Sigmoid colon (tissue), 7 donors: ENCODE data around the gene CARS1. TPM values are rescaled to one million over a fixed set of nuclear protein-coding genes. Genes with fewer than 3 reads are reported as not detected.

Experiments used
- DNase-seq: peaks from one replicate; pipeline ENCODE4 v3.0.0-alpha.2; 2019
- H3K27ac ChIP-seq, 4 donors: fragments of 200-600 bp; sonication (generic); one replicate each; pipeline ENCODE4 v1.5.1; 2016 to 2019; ENCODE audit warnings: mild to moderate bottlenecking in 1 of 4
- H3K27me3 ChIP-seq, 3 donors: fragments of 200-600 bp; sonication (generic); one replicate each; pipeline ENCODE4 v1.5.1; 2019; ENCODE audit warnings: mild to moderate bottlenecking in 1 of 3
- H3K36me3 ChIP-seq, 4 donors: fragments of 200-600 bp; sonication (generic); one replicate each; pipeline ENCODE4 v1.5.1; 2016 to 2019
- H3K4me1 ChIP-seq, 4 donors: fragments of 200-600 bp; sonication (generic); one replicate each; pipeline ENCODE4 v1.5.1; 2017 to 2019
- H3K4me3 ChIP-seq, 4 donors: fragments of 200-600 bp; sonication (generic); one replicate each; pipeline ENCODE4 v1.5.1; 2017 to 2019; ENCODE audit warnings: mild to moderate bottlenecking in 2 of 4, moderate library complexity in 1 of 4
- H3K9me3 ChIP-seq, 4 donors: fragments of 200-600 bp in 3 of 4; sonication (generic) in 3 of 4; one replicate each; pipeline versions ENCODE4 v1.5.1 to v1.6.1; 2013 to 2019
- EP300 ChIP-seq, 4 donors: sonication (generic); formaldehyde crosslinking; IDR thresholded peaks; one replicate each; pipeline ENCODE4 v1.6.1; 2017; ENCODE audit warnings: antibody characterized with exemption in 4 of 4
- POLR2A ChIP-seq, 2 donors: fragments of 450-650 bp; IDR thresholded peaks; one replicate each; pipeline ENCODE4 v1.6.1; 2016; ENCODE audit warnings: antibody characterized with exemption in 2 of 2, mild to moderate bottlenecking in 2 of 2, moderate library complexity in 2 of 2
- POLR2AphosphoS5 ChIP-seq, 4 donors: sonication (generic); formaldehyde crosslinking; IDR thresholded peaks; one replicate each; pipeline ENCODE4 v1.6.1; 2017; ENCODE audit warnings: antibody characterized with exemption in 4 of 4
- WGBS, 2 donors: extraction: QIAGEN DNeasy Blood & Tissue Kit; methylation state at CpG; one replicate each; pipeline ENCODE4 v1.1.7; 2013; 5-methylcytosine and 5-hydroxymethylcytosine counted together
- intact Hi-C: fragments of 100-400 bp; cut with DNase I; formaldehyde crosslinking; loops from one replicate; pipeline ENCODE4 v1.15.1; 2023
- polyA plus RNA-seq, 3 donors: library from polyadenylated mRNA; stranded (reverse); fragments of 200-250 nt; gene quantifications; one replicate each; pipeline ENCODE4 v1.2.3, GENCODE V29; 2013
- small RNA-seq, 3 donors: library from RNA; depleted of rRNA; stranded (forward); fragments of <200 nt; gene quantifications; one replicate each; pipeline ENCODE3, GENCODE V24; 2016
- total RNA-seq, 4 donors: library from RNA; depleted of rRNA; stranded (reverse); fragments of >200 nt; gene quantifications; one replicate each; pipeline ENCODE4 v1.1.0, GENCODE V29; 2016
- TF ChIP-seq, protein P1 (sequence below), 4 experiments: fragments of 450-650 bp in 3 of 4; fragments of 200-600 bp in 1 of 4; IDR thresholded peaks; one replicate each; pipeline ENCODE4 v1.5.1; 2016 to 2019; ENCODE audit warnings: antibody characterized with exemption in 4 of 4, mild to moderate bottlenecking in 3 of 4, moderate library complexity in 2 of 4
- donor health status: healthy with polysubstance abuse.
- donor health status: Bipolar disorder and iron deficiency.
- donor health status: healthy.

CARS1 gene
- total and polyA plus RNA-seq, 7 donors, result 21.0 to 57.1 (median 35.9) TPM

DNA sequence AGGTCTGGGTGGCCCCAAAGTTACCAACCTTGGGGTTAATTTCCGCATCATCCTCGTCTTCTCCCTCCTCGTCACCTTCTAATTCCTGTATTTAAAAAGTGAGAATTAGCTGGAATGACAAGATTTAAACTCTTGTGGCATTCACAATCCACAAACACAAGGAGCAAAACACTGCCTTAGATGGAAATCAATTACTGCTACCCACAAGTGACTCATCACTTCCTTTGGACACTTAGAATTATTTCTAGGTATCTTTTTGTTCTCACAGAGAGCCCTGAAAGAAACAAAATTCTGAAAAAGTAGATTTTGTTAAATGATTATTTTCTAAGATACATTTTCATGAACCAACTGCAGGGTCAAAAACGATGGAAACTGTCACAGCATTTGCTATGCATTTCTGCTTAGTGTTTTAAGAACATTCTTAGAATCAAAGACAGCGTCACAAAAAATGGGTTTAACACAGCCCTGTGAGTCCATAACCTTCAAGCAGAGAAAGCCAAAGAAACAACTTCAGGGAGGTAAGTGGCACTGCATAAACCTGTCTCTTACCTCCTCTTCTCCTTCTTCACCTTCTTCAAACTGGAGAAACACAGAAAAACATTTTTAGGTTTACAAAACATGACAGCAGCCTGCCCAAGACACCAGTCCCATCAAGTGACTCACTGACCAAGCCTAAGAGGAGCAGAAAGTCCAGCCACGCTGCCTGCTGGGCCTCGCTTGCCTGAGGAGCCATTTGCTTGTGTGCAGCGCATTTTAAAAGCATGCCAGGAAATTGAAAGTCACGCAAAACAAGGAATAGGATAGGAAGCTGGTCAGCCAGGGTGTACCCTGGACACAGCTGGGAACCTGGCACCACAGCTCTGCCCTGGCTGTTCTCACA lies 105.8 kb downstream of the CARS1 start:
- TF ChIP-seq POLR2A (IDR thresholded peaks at IDR 0.05) (no peak), EP300 (IDR thresholded peaks at IDR 0.05) (no peak), POLR2AphosphoS5 (IDR thresholded peaks at IDR 0.05) (no peak)
- TF ChIP-seq, protein P1, sequence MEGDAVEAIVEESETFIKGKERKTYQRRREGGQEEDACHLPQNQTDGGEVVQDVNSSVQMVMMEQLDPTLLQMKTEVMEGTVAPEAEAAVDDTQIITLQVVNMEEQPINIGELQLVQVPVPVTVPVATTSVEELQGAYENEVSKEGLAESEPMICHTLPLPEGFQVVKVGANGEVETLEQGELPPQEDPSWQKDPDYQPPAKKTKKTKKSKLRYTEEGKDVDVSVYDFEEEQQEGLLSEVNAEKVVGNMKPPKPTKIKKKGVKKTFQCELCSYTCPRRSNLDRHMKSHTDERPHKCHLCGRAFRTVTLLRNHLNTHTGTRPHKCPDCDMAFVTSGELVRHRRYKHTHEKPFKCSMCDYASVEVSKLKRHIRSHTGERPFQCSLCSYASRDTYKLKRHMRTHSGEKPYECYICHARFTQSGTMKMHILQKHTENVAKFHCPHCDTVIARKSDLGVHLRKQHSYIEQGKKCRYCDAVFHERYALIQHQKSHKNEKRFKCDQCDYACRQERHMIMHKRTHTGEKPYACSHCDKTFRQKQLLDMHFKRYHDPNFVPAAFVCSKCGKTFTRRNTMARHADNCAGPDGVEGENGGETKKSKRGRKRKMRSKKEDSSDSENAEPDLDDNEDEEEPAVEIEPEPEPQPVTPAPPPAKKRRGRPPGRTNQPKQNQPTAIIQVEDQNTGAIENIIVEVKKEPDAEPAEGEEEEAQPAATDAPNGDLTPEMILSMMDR (IDR thresholded peaks at IDR 0.05), result no peak
- Histone ChIP-seq H3K27ac (peak overlapping the region in 1 of 4 donors; percentile 9), H3K36me3 (peaks cover 15 to 95% (median 68%) of the 10 kb centered on the region in 4 donors), H3K4me1 (peaks cover 0 to 21% (median 1%) of the 10 kb centered on the region in 4 donors), H3K9me3 (no peaks in the 10 kb centered on the region), H3K4me3 (no peak overlapping the region), H3K27me3 (no peaks in the 10 kb centered on the region)
- intact Hi-C loops, result no loop called here
- no peak for DNase-seq
- 80 to 81% methylated on average over 9 of the region's 9 CpGs for WGBS, 2 donors

Small RNA genes within 50 kb of the gene (small RNA-seq; reads per million reads assigned to genes)
- 0 reads per million in 3 donors for gene RNU1-91P
- 5.5 to 12.2 (median 11.4) reads per million in 3 donors for gene SNORA54

Other genes with a start within 250 kb of the CARS1 start
- 10 to 100 TPM; 37.2 to 54.3 (median 47.4) TPM for gene CDKN1C, start 171.6 kb downstream of the CARS1 start, total RNA-seq
- gene CDKN1C, start 171.6 kb downstream of the CARS1 start, polyA plus RNA-seq, result 10 to 100 TPM in 1 of 3 donors, 1 to 10 TPM in 2; 5.3 to 14.4 (median 7.9) TPM
- 1 to 10 TPM in 1 of 4 donors, not detected in 3; 1.7 TPM for gene PHLDA2, start 128.0 kb downstream of the CARS1 start, total RNA-seq
- 10 to 100 TPM; 33.0 to 37.9 (median 37.8) TPM for gene PHLDA2, start 128.0 kb downstream of the CARS1 start, polyA plus RNA-seq
- gene NAP1L4, start 65.1 kb downstream of the CARS1 start, total RNA-seq, result 100 to 1,000 TPM in 2 of 4 donors, 10 to 100 TPM in 2; 88.2 to 102 (median 95.4) TPM
- gene NAP1L4, start 65.1 kb downstream of the CARS1 start, polyA plus RNA-seq, result 10 to 100 TPM; 55.9 to 94.8 (median 61.3) TPM
- 10 to 100 TPM; 28.1 to 69.2 (median 46.2) TPM for gene OSBPL5, start 107.9 kb upstream of the CARS1 start, total RNA-seq
- 10 to 100 TPM; 16.6 to 29.8 (median 18.6) TPM for gene OSBPL5, start 107.9 kb upstream of the CARS1 start, polyA plus RNA-seq
- not detected for gene MRGPRG, start 161.4 kb upstream of the CARS1 start, total RNA-seq
- gene MRGPRG, start 161.4 kb upstream of the CARS1 start, polyA plus RNA-seq, result not detected
- gene MRGPRE, start 175.0 kb upstream of the CARS1 start, total RNA-seq, result 1 to 10 TPM in 2 of 4 donors, under 1 TPM in 1, not detected in 1; 0.33 to 1.4 (median 1.1) TPM
- gene MRGPRE, start 175.0 kb upstream of the CARS1 start, polyA plus RNA-seq, result under 1 TPM in 1 of 3 donors, not detected in 2; 0.10 TPM